SK-N-MC (cell line): ENCODE results near the gene ACP1.
A peak's percentile ranks its signal among the peaks of the same experiment; 100 is the strongest.

Experiments used
- DNase-seq: peaks from one replicate; pipeline ENCODE4 v3.0.0-alpha.2; 2011; ENCODE audit warnings: low read depth, low spot score
- H3K27ac ChIP-seq: fragments of 200-600 bp; sonication (generic); 2 replicates; pipeline ENCODE4 v1.5.1; 2016; ENCODE audit warnings: mixed run types
- H3K36me3 ChIP-seq: fragments of 200-600 bp; sonication (generic); 2 replicates; pipeline ENCODE4 v1.6.1; 2017; ENCODE audit warnings: antibody characterized with exemption, low read length, mixed read lengths; ENCODE audit not compliant: insufficient read depth
- H3K4me3 ChIP-seq: fragments of 200-600 bp; sonication (generic); 2 replicates; pipeline ENCODE4 v1.5.1; 2016
- H3K9ac ChIP-seq: fragments of 200-600 bp; sonication (generic); 2 replicates; pipeline ENCODE4 v1.8.0; 2017; ENCODE audit warnings: mixed run types, mixed read lengths; ENCODE audit not compliant: insufficient read length
- H3K9me3 ChIP-seq: fragments of 200-600 bp; sonication (generic); 2 replicates; pipeline ENCODE4 v1.6.1; 2017; ENCODE audit warnings: low read depth, mild to moderate bottlenecking, antibody characterized with exemption, low read length, moderate library complexity, mixed read lengths
- EZH2 ChIP-seq: fragments of 200-600 bp; sonication (generic); IDR thresholded peaks from one replicate; pipeline ENCODE4 v1.6.1; 2017; ENCODE audit warnings: antibody characterized with exemption
- FOXP2 ChIP-seq: optimal IDR thresholded peaks from 2 replicates; pipeline ENCODE3; 2011; ENCODE audit warnings: mild to moderate bottlenecking, moderate library complexity; ENCODE audit not compliant: insufficient read depth; ENCODE audit errors: extremely low read length, control extremely low read depth
- POLR2AphosphoS5 ChIP-seq: IDR thresholded peaks from 2 replicates; pipeline ENCODE4 v1.6.1; 2012; ENCODE audit warnings: mild to moderate bottlenecking, low read depth, low read length, borderline replicate concordance

Gene ACP1

DNA sequence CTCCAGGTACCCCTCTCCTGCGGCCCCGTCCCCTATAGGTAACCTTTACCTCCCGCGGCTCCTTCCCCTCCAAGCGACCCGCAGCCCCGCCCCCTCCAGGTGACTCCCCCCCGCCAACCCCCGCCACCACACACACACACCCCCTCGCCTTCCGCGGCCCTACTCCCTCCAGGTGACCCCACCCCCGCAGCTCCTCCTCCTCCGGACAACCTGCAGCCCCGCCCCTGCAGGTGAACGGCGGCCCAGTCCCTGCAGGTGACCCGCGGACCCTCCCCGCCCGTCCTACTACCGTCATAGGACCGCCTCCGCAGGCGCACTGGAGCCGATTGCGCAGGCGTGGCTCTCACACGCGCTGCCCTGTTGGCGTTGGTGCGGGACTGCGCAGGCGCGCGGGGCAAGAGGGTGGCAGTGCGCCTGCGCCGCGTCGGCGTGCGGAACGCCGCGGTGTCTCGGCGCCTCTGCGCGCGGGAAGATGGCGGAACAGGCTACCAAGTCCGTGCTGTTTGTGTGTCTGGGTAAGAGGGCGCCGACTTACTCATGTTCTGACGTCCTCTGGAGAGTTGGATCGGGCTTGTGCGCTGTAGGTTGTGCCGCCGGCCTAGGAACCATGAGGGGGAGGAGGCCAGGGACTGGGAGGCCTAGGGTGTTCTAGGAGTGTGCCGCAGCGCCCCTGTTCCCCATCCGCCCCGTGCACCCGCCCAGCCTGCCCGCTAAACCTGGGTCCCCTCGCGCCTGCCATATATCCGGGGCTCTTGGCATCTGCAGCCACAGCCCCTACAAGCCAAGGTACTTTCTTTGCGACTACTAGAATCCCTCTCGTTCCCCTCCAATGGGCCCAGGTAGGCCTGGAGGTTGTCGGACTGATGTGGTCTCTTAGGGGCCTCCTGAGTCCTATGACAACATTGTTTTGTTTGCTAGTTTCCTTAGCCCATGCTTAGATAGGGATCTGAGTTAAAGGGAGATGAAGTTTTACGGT lies at the start of gene ACP1:
Gene ACP1, plus strand, starts transcription at position 455 of the 976 bp plus-strand sequence. Its CDS starts 18 bp downstream, at position 473.
- peak within 1 kb of the TSS; percentile 52 for H3K27ac ChIP-seq
- peak within 1 kb of the TSS; percentile 99 for H3K4me3 ChIP-seq
- peak; percentile 93 for TF ChIP-seq POLR2AphosphoS5
- no peak for TF ChIP-seq EZH2
- no peak for TF ChIP-seq FOXP2
- DNase-seq = peak; percentile 50
- peaks cover 32% of the 10 kb centered on the region for H3K36me3 ChIP-seq
- H3K9ac ChIP-seq = peak within 1 kb of the TSS; percentile 97
- peaks cover 13% of the 10 kb centered on the region; the same call in 1 of the 2 replicates for H3K9me3 ChIP-seq

DNA sequence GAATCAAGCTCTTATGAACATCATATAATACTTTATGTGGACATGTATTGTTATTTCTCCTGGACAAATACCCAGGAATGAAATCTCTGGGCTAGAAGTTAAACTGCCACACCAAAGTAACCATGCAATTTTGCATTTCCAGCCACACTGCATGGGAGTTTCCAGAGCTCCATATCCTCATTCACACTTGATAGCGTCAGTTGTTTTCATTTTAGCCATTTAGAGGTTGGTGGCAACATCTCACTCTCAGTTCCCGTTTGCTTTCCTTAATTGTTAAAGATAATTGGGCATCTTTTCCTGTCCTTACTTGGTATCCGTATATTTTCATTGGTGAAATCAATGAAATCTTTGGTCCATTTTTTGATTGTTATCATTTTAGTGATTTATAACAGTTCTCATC lies 48.7 kb upstream of the ACP1 start:
- Histone ChIP-seq H3K27ac (no peak overlapping the region), H3K9ac (no peak overlapping the region), H3K9me3 (no peaks in the 10 kb centered on the region), H3K4me3 (no peak overlapping the region), H3K36me3 (peaks cover 7% of the 10 kb centered on the region; the same call in 1 of the 2 replicates)
- TF ChIP-seq FOXP2 = no peak
- no peak for TF ChIP-seq POLR2AphosphoS5
- TF ChIP-seq EZH2 = no peak
- no peak for DNase-seq

- no peak for TF ChIP-seq FOXP2
- no peak for TF ChIP-seq EZH2
- no peak for TF ChIP-seq POLR2AphosphoS5
- Histone ChIP-seq H3K9me3 (no peaks in the 10 kb centered on the region), H3K36me3 (peaks cover 20% of the 10 kb centered on the region), H3K27ac (no peak overlapping the region), H3K4me3 (no peak overlapping the region), H3K9ac (no peak overlapping the region)
- DNase-seq = no peak
These were observed 41.3 kb upstream of the ACP1 start for GRCh38 chr2:223451-223850.

DNA sequence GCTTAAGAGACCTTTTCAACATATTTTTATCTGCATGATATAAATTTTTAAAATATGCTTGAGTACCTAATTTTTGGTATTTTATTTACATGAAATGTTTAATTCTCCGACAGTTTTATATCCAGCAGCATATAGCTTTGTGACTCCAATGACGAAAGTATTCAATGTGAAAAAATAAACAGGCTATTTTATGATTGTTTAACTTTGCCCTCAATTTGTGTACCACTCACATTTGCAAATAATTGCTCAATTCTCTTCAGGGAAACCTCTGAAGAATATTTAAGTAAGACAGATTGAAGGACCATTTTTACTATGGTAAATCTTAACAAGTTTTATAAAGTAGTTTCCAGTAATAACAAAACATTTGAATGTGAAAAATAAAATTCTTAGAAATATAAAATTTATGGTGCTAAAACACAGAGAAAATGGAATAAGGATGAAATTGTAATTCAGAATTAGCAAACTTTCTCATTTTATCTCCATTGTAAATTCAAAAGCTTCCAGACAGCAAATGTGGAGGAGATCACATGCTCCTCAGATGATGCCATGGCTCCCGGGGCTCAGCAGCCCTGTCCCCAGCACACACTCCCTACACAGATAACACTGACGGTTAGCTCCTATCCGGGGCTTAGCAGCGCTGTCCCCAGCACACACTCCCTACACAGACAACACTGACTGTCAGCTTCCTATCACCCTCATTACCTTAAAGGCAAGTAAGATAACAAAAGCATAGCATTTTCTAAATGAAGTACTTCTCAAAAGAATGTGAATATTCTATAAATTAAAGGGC lies 40.6 kb upstream of the ACP1 start:
- TF ChIP-seq EZH2 (no peak), POLR2AphosphoS5 (no peak), FOXP2 (no peak)
- no peak overlapping the region for H3K4me3 ChIP-seq
- peaks cover 20% of the 10 kb centered on the region for H3K36me3 ChIP-seq
- H3K9me3 ChIP-seq = no peaks in the 10 kb centered on the region
- H3K9ac ChIP-seq = no peak overlapping the region
- DNase-seq = no peak
- H3K27ac ChIP-seq = no peak overlapping the region

GRCh38 chr2:228115-228514 lies 36.6 kb upstream of the ACP1 start:
- Histone ChIP-seq H3K9me3 (no peaks in the 10 kb centered on the region), H3K9ac (no peak overlapping the region), H3K27ac (no peak overlapping the region), H3K36me3 (peaks cover 17% of the 10 kb centered on the region), H3K4me3 (no peak overlapping the region)
- no peak for DNase-seq
- TF ChIP-seq FOXP2 = no peak
- TF ChIP-seq EZH2 = no peak
- no peak for TF ChIP-seq POLR2AphosphoS5

GRCh38 chr2:228518-229278 lies 36.0 kb upstream of the ACP1 start:
- H3K4me3 ChIP-seq = no peak overlapping the region
- DNase-seq = no peak
- TF ChIP-seq FOXP2 (no peak), EZH2 (no peak), POLR2AphosphoS5 (no peak)
- H3K9ac ChIP-seq = no peak overlapping the region
- H3K9me3 ChIP-seq = no peaks in the 10 kb centered on the region
- H3K36me3 ChIP-seq = peaks cover 12% of the 10 kb centered on the region
- H3K27ac ChIP-seq = no peak overlapping the region

- Histone ChIP-seq H3K4me3 (no peak overlapping the region), H3K9ac (no peak overlapping the region), H3K9me3 (no peaks in the 10 kb centered on the region), H3K27ac (no peak overlapping the region), H3K36me3 (peaks cover 3% of the 10 kb centered on the region; the same call in 1 of the 2 replicates)
- TF ChIP-seq POLR2AphosphoS5 (no peak), EZH2 (no peak), FOXP2 (no peak)
- DNase-seq = no peak
These were observed 33.1 kb upstream of the ACP1 start for GRCh38 chr2:231521-232185.
